ENCODE measurements around the gene FAM72A.
"Not testable (repeated sequence)": the region's sequence is repeated elsewhere in the genome, so short reads cannot be mapped to it uniquely, and the experiment has no call there.

FAM72A gene

GRCh38 chr1:206174182-206174868 lies 28.3 kb downstream of the FAM72A start:
- not testable (repeated sequence) for DNase-seq (ENCODE audit: low spot score in 2 of 2); H3K4me3 Mint-ChIP-seq; H3K27ac Mint-ChIP-seq (ENCODE audit: low read depth); H3K9me3 Mint-ChIP-seq; ATAC-seq (replicated peaks; ENCODE audit: extremely low read depth, poor library complexity, severe bottlenecking); H3K36me3 Mint-ChIP-seq (ENCODE audit: insufficient read depth); H3K4me1 Mint-ChIP-seq; H3K27me3 Mint-ChIP-seq

GRCh38 chr1:206173110-206173719 lies 29.4 kb downstream of the FAM72A start:
- not testable (repeated sequence) for H3K9me3 Mint-ChIP-seq; H3K4me3 Mint-ChIP-seq; H3K36me3 Mint-ChIP-seq (ENCODE audit: insufficient read depth); H3K27me3 Mint-ChIP-seq; ATAC-seq (replicated peaks; ENCODE audit: extremely low read depth, poor library complexity, severe bottlenecking); DNase-seq (ENCODE audit: low spot score in 2 of 2); H3K27ac Mint-ChIP-seq (ENCODE audit: low read depth); H3K4me1 Mint-ChIP-seq

DNA sequence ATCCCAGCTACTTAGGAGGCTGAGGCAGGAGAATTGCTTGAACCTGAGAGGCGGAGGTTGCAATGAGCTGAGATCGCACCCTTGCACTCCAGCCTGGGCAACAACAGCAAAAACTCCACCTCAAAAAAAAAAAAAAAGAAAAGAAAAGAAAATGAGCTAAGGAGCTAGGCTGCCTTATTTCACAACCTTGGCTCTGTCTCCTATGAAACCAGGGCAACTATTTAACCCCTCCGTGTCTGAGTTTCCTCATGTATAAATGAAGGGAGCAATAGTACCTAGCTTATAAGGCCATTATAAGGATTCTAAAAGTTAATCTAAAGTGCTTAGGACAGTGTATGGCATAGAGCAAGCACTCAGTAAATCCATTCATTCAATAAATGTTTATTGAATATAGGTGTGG lies 32.8 kb downstream of the FAM72A start:
- H3K4me3 Mint-ChIP-seq; DNase-seq (ENCODE audit: low spot score in 2 of 2); H3K9me3 Mint-ChIP-seq; H3K4me1 Mint-ChIP-seq; ATAC-seq (replicated peaks; ENCODE audit: extremely low read depth, poor library complexity, severe bottlenecking); H3K36me3 Mint-ChIP-seq (ENCODE audit: insufficient read depth); H3K27ac Mint-ChIP-seq (ENCODE audit: low read depth); H3K27me3 Mint-ChIP-seq: not testable (repeated sequence)

DNA sequence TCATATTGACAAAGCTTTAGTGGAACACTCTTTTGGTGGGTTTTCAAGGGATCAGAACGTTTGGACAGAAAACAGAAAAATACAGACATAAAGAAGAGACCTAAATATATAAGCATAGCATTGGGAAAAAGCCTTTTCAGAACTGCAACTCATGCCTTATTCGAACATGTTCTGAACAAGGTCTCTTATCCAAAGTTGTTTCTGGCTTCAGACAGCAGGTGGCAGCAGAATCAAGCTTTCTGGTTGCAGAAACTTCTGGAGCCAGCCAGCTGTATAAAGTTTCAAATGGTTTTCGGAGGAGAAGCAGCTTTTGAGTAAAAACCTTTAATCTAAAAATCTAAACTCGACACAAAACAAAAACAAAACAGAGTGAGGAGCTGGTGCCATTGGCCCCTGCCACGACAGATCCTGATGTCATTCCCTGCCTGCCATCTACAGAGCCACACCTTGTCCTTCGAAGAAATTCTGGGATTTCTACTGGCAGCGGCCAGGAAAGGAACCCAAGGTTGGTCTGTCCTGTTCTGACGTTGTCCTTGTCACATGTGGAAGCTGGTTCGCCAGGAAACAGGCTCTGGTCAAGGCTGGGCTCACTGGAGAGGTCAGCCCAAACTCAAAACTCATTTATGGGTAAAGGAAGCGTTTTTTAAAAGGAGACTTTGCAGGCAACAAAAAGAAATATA lies 35.1 kb downstream of the FAM72A start:
- H3K9me3 Mint-ChIP-seq; H3K27ac Mint-ChIP-seq (ENCODE audit: low read depth); H3K4me3 Mint-ChIP-seq; H3K36me3 Mint-ChIP-seq (ENCODE audit: insufficient read depth); ATAC-seq (replicated peaks; ENCODE audit: extremely low read depth, poor library complexity, severe bottlenecking); H3K27me3 Mint-ChIP-seq; DNase-seq (ENCODE audit: low spot score in 2 of 2); H3K4me1 Mint-ChIP-seq: not testable (repeated sequence)

- no peaks in the 10 kb centered on the region for H3K4me1 Mint-ChIP-seq
- H3K9me3 Mint-ChIP-seq, result no peaks in the 10 kb centered on the region
- peaks cover 2% of the 10 kb centered on the region for H3K36me3 Mint-ChIP-seq (ENCODE audit: insufficient read depth)
- no peak overlapping the region for H3K27ac Mint-ChIP-seq (ENCODE audit: low read depth)
- DNase-seq (ENCODE audit: low spot score in 2 of 2), result no peak
- ATAC-seq (replicated peaks; ENCODE audit: extremely low read depth, poor library complexity, severe bottlenecking), result no peak
- no peak overlapping the region for H3K4me3 Mint-ChIP-seq
- peaks cover 57% of the 10 kb centered on the region for H3K27me3 Mint-ChIP-seq
These were observed 56.8 kb downstream of the FAM72A start for GRCh38 chr1:206145771-206146290.

GRCh38 chr1:206144605-206145004 lies 58.0 kb downstream of the FAM72A start:
- no peaks in the 10 kb centered on the region for H3K4me1 Mint-ChIP-seq
- H3K36me3 Mint-ChIP-seq (ENCODE audit: insufficient read depth), result peaks cover 2% of the 10 kb centered on the region
- ATAC-seq (replicated peaks; ENCODE audit: extremely low read depth, poor library complexity, severe bottlenecking), result no peak
- H3K4me3 Mint-ChIP-seq, result no peak overlapping the region
- peaks cover 68% of the 10 kb centered on the region for H3K27me3 Mint-ChIP-seq
- H3K9me3 Mint-ChIP-seq, result no peaks in the 10 kb centered on the region
- H3K27ac Mint-ChIP-seq (ENCODE audit: low read depth), result no peak overlapping the region
- no peak for DNase-seq (ENCODE audit: low spot score in 2 of 2)

- Mint-ChIP-seq H3K27me3 (peaks cover 78% of the 10 kb centered on the region), H3K36me3 (ENCODE audit: insufficient read depth) (peaks cover 2% of the 10 kb centered on the region), H3K27ac (ENCODE audit: low read depth) (no peak overlapping the region), H3K4me3 (no peak overlapping the region), H3K9me3 (no peaks in the 10 kb centered on the region), H3K4me1 (no peaks in the 10 kb centered on the region)
- no peak for ATAC-seq (replicated peaks; ENCODE audit: extremely low read depth, poor library complexity, severe bottlenecking)
- no peak for DNase-seq (ENCODE audit: low spot score in 2 of 2)
These were observed 59.0 kb downstream of the FAM72A start for GRCh38 chr1:206143537-206144172.

DNA sequence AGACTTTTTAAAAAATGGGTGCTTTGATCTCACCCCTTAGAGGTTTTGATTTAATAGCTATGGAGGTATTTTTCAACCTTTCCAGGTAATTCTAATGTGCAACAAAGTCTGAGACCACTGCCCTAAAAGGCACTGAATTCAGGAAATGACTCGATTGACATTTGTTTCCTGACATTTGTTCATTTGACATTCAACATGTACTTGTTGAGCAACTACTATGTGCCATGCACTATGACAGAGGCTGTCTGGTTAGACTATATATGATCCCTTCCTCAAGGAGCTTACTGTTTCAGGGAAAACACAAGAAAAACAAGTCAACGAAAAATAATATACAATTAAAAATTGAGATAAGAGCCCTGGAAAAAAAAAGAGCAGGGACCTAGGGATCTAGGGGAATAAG lies 59.9 kb downstream of the FAM72A start:
- Mint-ChIP-seq H3K4me1 (no peaks in the 10 kb centered on the region), H3K27me3 (peaks cover 83% of the 10 kb centered on the region), H3K36me3 (ENCODE audit: insufficient read depth) (peaks cover 2% of the 10 kb centered on the region), H3K9me3 (no peaks in the 10 kb centered on the region), H3K4me3 (no peak overlapping the region), H3K27ac (ENCODE audit: low read depth) (no peak overlapping the region)
- no peak for DNase-seq (ENCODE audit: low spot score in 2 of 2)
- no peak for ATAC-seq (replicated peaks; ENCODE audit: extremely low read depth, poor library complexity, severe bottlenecking)

DNA sequence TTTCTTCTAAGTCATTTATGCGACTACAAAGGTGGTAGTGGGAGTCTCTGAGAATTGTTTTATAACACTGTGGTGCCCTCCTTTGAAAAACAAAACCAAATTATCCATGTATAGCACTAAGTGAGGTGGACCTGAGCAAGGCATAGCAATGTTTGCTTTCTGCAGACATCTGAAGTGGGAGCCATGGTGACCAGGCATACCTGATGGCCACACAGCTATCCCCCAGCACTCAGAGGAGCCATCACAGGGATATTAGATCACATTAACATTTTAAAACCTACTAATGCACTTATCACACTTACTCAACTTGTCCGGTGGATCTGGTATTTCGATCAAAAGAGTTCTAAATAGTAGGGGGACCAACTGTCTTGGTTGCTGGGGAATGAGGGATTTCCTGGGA lies 60.6 kb downstream of the FAM72A start:
- Mint-ChIP-seq H3K9me3 (no peaks in the 10 kb centered on the region), H3K36me3 (ENCODE audit: insufficient read depth) (peaks cover 2% of the 10 kb centered on the region), H3K4me3 (no peak overlapping the region), H3K27ac (ENCODE audit: low read depth) (no peak overlapping the region), H3K27me3 (peaks cover 83% of the 10 kb centered on the region), H3K4me1 (no peaks in the 10 kb centered on the region)
- DNase-seq (ENCODE audit: low spot score in 2 of 2) (no peak), ATAC-seq (replicated peaks; ENCODE audit: extremely low read depth, poor library complexity, severe bottlenecking) (no peak)

DNA sequence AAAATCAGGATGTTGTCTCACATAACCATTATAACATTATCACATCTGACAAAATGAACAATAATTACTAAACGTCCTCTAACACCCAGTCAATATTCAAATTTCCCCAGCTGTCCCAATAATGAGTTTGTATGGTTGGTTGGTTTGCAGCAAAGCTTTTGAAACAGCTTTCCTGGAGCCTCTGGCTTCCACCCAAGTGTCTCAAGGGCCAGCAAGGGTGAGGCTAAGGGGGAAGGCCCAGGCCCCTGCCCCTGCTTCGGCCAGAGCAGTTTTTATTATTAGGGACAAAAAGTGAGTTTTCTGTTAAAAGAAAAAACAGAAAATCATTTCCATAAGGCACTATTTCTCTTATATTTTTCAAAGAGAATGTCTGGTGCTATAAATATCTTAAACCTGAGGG lies 66.4 kb downstream of the FAM72A start:
- no peak for DNase-seq (ENCODE audit: low spot score in 2 of 2)
- Mint-ChIP-seq H3K4me1 (no peaks in the 10 kb centered on the region), H3K36me3 (ENCODE audit: insufficient read depth) (peaks cover 2% of the 10 kb centered on the region), H3K4me3 (no peak overlapping the region), H3K27ac (ENCODE audit: low read depth) (no peak overlapping the region), H3K27me3 (peaks cover 38% of the 10 kb centered on the region), H3K9me3 (no peaks in the 10 kb centered on the region)
- no peak for ATAC-seq (replicated peaks; ENCODE audit: extremely low read depth, poor library complexity, severe bottlenecking)
